Type B pancreatic cell (in vitro differentiated cells): Measurements from ENCODE around the gene RBFA. TPM values are rescaled to one million over a fixed set of nuclear protein-coding genes. Genes with fewer than 3 reads are reported as not detected.
"Not testable (repeated sequence)": the region's sequence is repeated elsewhere in the genome, so short reads cannot be mapped to it uniquely, and the experiment has no call there.

ENCODE experiments used
- DNase-seq: peaks from one replicate; pipeline ENCODE4 v3.0.0; 2021; ENCODE audit warnings: mixed read lengths; ENCODE audit not compliant: unreplicated experiment; ENCODE audit errors: extremely low spot score
- H3K27ac Mint-ChIP-seq: 2 replicates; pipeline ENCODE4 v1.8.0; 2021; ENCODE audit warnings: mild to moderate bottlenecking, mixed read lengths
- H3K27me3 Mint-ChIP-seq: 2 replicates; pipeline ENCODE4 v1.8.0; 2021; ENCODE audit warnings: mixed read lengths
- H3K36me3 Mint-ChIP-seq: 2 replicates; pipeline ENCODE4 v1.8.0; 2021; ENCODE audit warnings: mixed read lengths
- H3K4me1 Mint-ChIP-seq: one replicate; pipeline ENCODE4 v1.8.0; 2021; ENCODE audit warnings: mixed read lengths; ENCODE audit not compliant: unreplicated experiment
- H3K4me3 Mint-ChIP-seq: 2 replicates; pipeline ENCODE4 v1.8.0; 2021; ENCODE audit warnings: mild to moderate bottlenecking, mixed read lengths
- H3K9me3 Mint-ChIP-seq: 2 replicates; pipeline ENCODE4 v1.8.0; 2021; ENCODE audit warnings: mixed read lengths
- total RNA-seq: library from RNA; stranded (reverse); gene quantifications from 2 replicates; pipeline ENCODE4 v1.2.1, GENCODE V29; 2021; ENCODE audit warnings: low replicate concordance
- TF ChIP-seq, protein P1 (sequence below): fragments of 200-600 bp; sonication (generic); conservative IDR thresholded peaks from 2 replicates; pipeline ENCODE4 v1.5.0; 2021; ENCODE audit warnings: antibody characterized with exemption, mild to moderate bottlenecking

RBFA gene
- total RNA-seq, 1 donor from 2014 or later = 37.8 TPM

GRCh38 chr18:80012714-80013113 lies 21.5 kb upstream of the RBFA start:
- DNase-seq = no peak
- TF ChIP-seq, protein P1, sequence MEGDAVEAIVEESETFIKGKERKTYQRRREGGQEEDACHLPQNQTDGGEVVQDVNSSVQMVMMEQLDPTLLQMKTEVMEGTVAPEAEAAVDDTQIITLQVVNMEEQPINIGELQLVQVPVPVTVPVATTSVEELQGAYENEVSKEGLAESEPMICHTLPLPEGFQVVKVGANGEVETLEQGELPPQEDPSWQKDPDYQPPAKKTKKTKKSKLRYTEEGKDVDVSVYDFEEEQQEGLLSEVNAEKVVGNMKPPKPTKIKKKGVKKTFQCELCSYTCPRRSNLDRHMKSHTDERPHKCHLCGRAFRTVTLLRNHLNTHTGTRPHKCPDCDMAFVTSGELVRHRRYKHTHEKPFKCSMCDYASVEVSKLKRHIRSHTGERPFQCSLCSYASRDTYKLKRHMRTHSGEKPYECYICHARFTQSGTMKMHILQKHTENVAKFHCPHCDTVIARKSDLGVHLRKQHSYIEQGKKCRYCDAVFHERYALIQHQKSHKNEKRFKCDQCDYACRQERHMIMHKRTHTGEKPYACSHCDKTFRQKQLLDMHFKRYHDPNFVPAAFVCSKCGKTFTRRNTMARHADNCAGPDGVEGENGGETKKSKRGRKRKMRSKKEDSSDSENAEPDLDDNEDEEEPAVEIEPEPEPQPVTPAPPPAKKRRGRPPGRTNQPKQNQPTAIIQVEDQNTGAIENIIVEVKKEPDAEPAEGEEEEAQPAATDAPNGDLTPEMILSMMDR = no peak
- no peak overlapping the region for H3K4me3 Mint-ChIP-seq
- no peaks in the 10 kb centered on the region for H3K4me1 Mint-ChIP-seq
- H3K27me3 Mint-ChIP-seq = no peaks in the 10 kb centered on the region
- peaks cover 5% of the 10 kb centered on the region for H3K36me3 Mint-ChIP-seq
- H3K9me3 Mint-ChIP-seq = peaks cover 9% of the 10 kb centered on the region
- H3K27ac Mint-ChIP-seq = no peak overlapping the region

- H3K4me1 Mint-ChIP-seq = no peaks in the 10 kb centered on the region
- TF ChIP-seq, protein P1 = no peak
- no peaks in the 10 kb centered on the region for H3K27me3 Mint-ChIP-seq
- H3K9me3 Mint-ChIP-seq = peaks cover 18% of the 10 kb centered on the region
- no peak overlapping the region for H3K27ac Mint-ChIP-seq
- no peak overlapping the region for H3K4me3 Mint-ChIP-seq
- no peak for DNase-seq
- peaks cover 7% of the 10 kb centered on the region for H3K36me3 Mint-ChIP-seq
These were observed 11.6 kb upstream of the RBFA start for GRCh38 chr18:80022613-80023012.

DNA sequence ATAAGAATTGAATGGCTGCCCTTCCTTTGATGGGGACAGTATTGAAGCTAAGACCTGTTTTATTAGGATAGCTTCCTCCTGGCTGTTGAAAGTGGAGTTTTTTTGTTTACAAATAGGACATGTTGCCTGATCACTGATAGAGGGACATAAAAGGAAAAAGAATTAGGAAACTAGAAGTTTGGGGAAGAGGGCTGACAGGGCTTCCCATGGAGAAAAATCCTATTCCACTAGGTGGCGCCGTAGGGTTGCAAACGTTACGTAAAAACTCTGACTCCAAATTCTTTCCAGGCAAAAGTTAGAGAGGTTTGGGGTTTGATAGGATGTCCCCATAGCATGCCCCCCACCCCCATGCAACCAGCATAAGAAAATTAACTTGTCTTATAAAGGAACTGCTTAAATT lies 11.1 kb upstream of the RBFA start:
- H3K27ac Mint-ChIP-seq = no peak overlapping the region
- no peaks in the 10 kb centered on the region for H3K4me1 Mint-ChIP-seq
- H3K4me3 Mint-ChIP-seq = no peak overlapping the region
- H3K27me3 Mint-ChIP-seq = no peaks in the 10 kb centered on the region
- TF ChIP-seq, protein P1 = peak; percentile 66
- no peak for DNase-seq
- peaks cover 7% of the 10 kb centered on the region for H3K36me3 Mint-ChIP-seq
- H3K9me3 Mint-ChIP-seq = peaks cover 18% of the 10 kb centered on the region

DNA sequence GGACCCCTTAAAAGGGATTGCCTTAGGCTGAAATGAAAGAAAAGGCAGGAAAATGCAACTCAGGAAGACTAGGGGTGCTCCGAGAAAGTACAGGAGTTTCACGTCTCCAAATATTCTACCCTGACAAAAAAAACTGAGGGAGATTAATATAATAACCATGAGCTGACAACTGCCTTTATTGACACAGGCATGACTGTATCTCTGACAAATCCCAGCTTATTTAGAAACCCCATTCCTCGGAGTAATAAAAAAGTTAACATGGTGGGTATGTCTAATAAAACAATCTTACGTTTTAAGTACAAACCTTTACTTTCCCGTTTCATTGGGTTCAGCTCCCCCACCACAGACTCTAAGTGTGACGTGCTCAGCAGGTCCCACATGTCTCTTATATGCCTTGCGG lies 7.9 kb upstream of the RBFA start:
- no peak for DNase-seq
- TF ChIP-seq, protein P1 = no peak
- no peak overlapping the region for H3K4me3 Mint-ChIP-seq
- H3K36me3 Mint-ChIP-seq = peaks cover 7% of the 10 kb centered on the region
- no peaks in the 10 kb centered on the region for H3K27me3 Mint-ChIP-seq
- H3K9me3 Mint-ChIP-seq = peaks cover 13% of the 10 kb centered on the region
- H3K4me1 Mint-ChIP-seq = no peaks in the 10 kb centered on the region
- no peak overlapping the region for H3K27ac Mint-ChIP-seq

DNA sequence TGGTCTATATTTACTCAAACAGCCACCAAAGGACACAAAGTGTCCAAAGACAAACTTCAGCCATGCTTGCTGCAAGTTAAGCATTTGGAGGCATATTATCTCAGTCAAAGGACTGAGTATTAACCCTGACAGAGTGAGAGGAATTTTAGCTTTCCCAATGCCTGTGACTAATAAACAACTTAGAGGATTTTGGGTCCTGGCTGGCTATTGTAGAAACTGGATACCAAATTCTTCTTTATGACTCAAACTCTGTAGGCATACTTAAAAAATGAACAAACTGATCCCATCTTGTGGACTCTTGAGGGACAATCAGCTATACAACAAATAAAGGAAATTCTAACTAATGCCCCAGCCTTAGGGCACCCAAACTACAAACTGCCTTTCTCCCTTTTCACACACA lies 6.5 kb upstream of the RBFA start:
- H3K27me3 Mint-ChIP-seq, H3K4me1 Mint-ChIP-seq, H3K27ac Mint-ChIP-seq, H3K36me3 Mint-ChIP-seq, DNase-seq, H3K4me3 Mint-ChIP-seq: not testable (repeated sequence)
- H3K9me3 Mint-ChIP-seq = peaks cover 18% of the 10 kb centered on the region

GRCh38 chr18:80029690-80030089 lies 4.5 kb upstream of the RBFA start:
- DNase-seq = no peak
- H3K9me3 Mint-ChIP-seq = peaks cover 17% of the 10 kb centered on the region
- TF ChIP-seq, protein P1 = no peak
- H3K4me1 Mint-ChIP-seq = peaks cover 7% of the 10 kb centered on the region
- peaks cover 11% of the 10 kb centered on the region for H3K36me3 Mint-ChIP-seq
- no peak overlapping the region for H3K27ac Mint-ChIP-seq
- H3K4me3 Mint-ChIP-seq = no peak overlapping the region
- no peaks in the 10 kb centered on the region for H3K27me3 Mint-ChIP-seq
